A673 (cell line): ENCODE data around the gene DYRK3. TPM values are rescaled to one million over a fixed set of nuclear protein-coding genes. Genes with fewer than 3 reads are reported as not detected.
A peak's percentile ranks its signal among the peaks of the same experiment; 100 is the strongest.

Experiments
- BruUV-seq: library from RNA; stranded (reverse); fragments of 400-500 nt; replicated peaks from 2 replicates; lab custom pipeline; 2021; lab: Mats Ljungman, UMichigan
- CTCF ChIA-PET: fragments of 300-600 bp; sonication (Branson Sonifier 250); formaldehyde crosslinking; loops from one replicate; lab custom pipeline; 2022; ENCODE audit warnings: antibody characterized with exemption; lab: Charles Lee
- POLR2A ChIA-PET: fragments of 300-600 bp; sonication (Branson Sonifier 250); formaldehyde crosslinking; loops from one replicate; lab custom pipeline; 2022; ENCODE audit warnings: antibody characterized with exemption; ENCODE audit not compliant: low non-redundant PET; lab: Charles Lee
- DNase-seq: peaks from one replicate; pipeline ENCODE4 v3.0.0-alpha.2; 2015; ENCODE audit warnings: low spot score
- H3K27ac ChIP-seq: fragments of 200-600 bp; sonication (generic); 2 replicates; pipeline ENCODE4 v1.5.1; 2016; ENCODE audit warnings: mixed run types, low read depth, mild to moderate bottlenecking, mixed read lengths, antibody characterized with exemption, low read length; ENCODE audit not compliant: poor library complexity, severe bottlenecking
- H3K27me3 ChIP-seq: fragments of 200-600 bp; sonication (generic); replicated peaks from 2 replicates; pipeline ENCODE4 v1.6.1; 2017; ENCODE audit warnings: mixed run types, low read depth, mild to moderate bottlenecking, mixed read lengths, antibody characterized with exemption, low read length; ENCODE audit not compliant: insufficient read depth, poor library complexity
- H3K36me3 ChIP-seq: fragments of 200-600 bp; sonication (generic); 2 replicates; pipeline ENCODE4 v1.6.1; 2016; ENCODE audit warnings: mixed run types, mild to moderate bottlenecking, mixed read lengths, antibody characterized with exemption, low read length; ENCODE audit not compliant: insufficient read depth, poor library complexity, severe bottlenecking
- H3K4me1 ChIP-seq: fragments of 200-600 bp; sonication (generic); 2 replicates; pipeline ENCODE4 v1.6.1; 2017; ENCODE audit warnings: mixed run types, mild to moderate bottlenecking, mixed read lengths, antibody characterized with exemption, low read length; ENCODE audit not compliant: insufficient read depth, poor library complexity, severe bottlenecking
- H3K4me3 ChIP-seq: fragments of 200-600 bp; sonication (generic); 2 replicates; pipeline ENCODE4 v1.5.1; 2016; ENCODE audit warnings: low read depth, mixed run types, mild to moderate bottlenecking, mixed read lengths, low read length; ENCODE audit not compliant: poor library complexity, severe bottlenecking
- H3K9me3 ChIP-seq: fragments of 200-600 bp; sonication (generic); 2 replicates; pipeline ENCODE4 v1.6.1; 2016; ENCODE audit warnings: mixed run types, low read depth, mild to moderate bottlenecking, mixed read lengths, antibody characterized with exemption, low read length; ENCODE audit not compliant: poor library complexity, severe bottlenecking
- EZH2 ChIP-seq: fragments of 200-600 bp; sonication (generic); IDR thresholded peaks from 2 replicates; pipeline ENCODE4 v1.6.1; 2017; ENCODE audit warnings: borderline replicate concordance, low read depth, mild to moderate bottlenecking, mixed read lengths, antibody characterized with exemption, low read length; ENCODE audit not compliant: poor library complexity, severe bottlenecking
- intact Hi-C: fragments of 100-400 bp; cut with micrococcal nuclease; formaldehyde crosslinking; loops from one replicate; pipeline ENCODE4 v1.10.0; 2022; ENCODE audit not compliant: unreplicated experiment
- total RNA-seq: library from RNA; stranded (reverse); gene quantifications from 2 replicates; pipeline ENCODE4 v1.2.3, GENCODE V29; 2021
- TF ChIP-seq, protein P1 (sequence below): fragments of 300-800, 200-600 bp; sonication (generic); conservative IDR thresholded peaks from 2 replicates; pipeline ENCODE4 v1.5.1; 2017; ENCODE audit warnings: low read depth, mild to moderate bottlenecking, antibody characterized with exemption, low read length, moderate library complexity, mixed read lengths

The DYRK3 gene
- total RNA-seq, 1 experiment from 2014 or later = 24.0 TPM

DNA sequence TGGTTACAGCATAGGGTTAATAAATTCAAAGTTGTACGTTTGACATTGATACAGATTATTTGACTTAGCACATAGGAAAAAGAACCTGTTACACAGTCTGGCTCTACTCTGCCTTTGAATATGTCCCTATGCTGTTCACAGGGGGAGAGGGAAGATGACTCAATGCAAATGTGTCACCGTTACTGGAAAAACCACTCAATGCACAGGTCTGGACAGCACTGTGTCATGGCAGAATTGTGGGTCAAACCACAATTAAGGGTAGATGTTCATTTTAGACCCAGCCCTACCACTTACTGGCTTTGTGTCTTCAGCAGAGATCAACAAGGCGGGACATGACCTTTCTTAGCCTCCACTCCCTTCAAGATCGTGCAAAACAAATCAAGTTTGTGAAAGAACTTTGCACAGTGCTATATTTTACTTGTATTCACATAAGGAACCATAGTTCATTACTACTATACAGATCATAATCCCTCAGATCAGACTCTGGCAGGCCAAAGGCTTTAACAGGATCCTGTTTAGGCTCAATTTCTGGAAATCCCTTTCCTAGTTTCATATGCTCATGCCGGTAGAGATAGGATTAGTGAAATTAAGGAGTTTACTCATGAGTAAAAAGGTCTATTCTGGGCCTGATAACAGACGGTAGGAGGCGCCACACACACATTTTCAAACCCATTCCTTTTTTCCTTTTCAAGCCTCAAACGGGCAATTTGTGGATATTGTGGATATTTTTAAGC, 45.1 kb upstream of the DYRK3 start:
- intact Hi-C loops = no loop called here
- Histone ChIP-seq H3K4me1 (no peaks in the 10 kb centered on the region), H3K4me3 (no peak overlapping the region), H3K27ac (no peak overlapping the region), H3K36me3 (peaks cover 33% of the 10 kb centered on the region), H3K9me3 (no peaks in the 10 kb centered on the region), H3K27me3 (no peaks in the 10 kb centered on the region)
- DNase-seq = no peak
- TF ChIP-seq, protein P1, sequence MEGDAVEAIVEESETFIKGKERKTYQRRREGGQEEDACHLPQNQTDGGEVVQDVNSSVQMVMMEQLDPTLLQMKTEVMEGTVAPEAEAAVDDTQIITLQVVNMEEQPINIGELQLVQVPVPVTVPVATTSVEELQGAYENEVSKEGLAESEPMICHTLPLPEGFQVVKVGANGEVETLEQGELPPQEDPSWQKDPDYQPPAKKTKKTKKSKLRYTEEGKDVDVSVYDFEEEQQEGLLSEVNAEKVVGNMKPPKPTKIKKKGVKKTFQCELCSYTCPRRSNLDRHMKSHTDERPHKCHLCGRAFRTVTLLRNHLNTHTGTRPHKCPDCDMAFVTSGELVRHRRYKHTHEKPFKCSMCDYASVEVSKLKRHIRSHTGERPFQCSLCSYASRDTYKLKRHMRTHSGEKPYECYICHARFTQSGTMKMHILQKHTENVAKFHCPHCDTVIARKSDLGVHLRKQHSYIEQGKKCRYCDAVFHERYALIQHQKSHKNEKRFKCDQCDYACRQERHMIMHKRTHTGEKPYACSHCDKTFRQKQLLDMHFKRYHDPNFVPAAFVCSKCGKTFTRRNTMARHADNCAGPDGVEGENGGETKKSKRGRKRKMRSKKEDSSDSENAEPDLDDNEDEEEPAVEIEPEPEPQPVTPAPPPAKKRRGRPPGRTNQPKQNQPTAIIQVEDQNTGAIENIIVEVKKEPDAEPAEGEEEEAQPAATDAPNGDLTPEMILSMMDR = peak; percentile 40; the same call in 1 of the 2 replicates
- no peak for TF ChIP-seq EZH2
- no TSS peak for BruUV-seq
- POLR2A ChIA-PET = no interaction called here
- CTCF ChIA-PET = no interaction called here

DNA sequence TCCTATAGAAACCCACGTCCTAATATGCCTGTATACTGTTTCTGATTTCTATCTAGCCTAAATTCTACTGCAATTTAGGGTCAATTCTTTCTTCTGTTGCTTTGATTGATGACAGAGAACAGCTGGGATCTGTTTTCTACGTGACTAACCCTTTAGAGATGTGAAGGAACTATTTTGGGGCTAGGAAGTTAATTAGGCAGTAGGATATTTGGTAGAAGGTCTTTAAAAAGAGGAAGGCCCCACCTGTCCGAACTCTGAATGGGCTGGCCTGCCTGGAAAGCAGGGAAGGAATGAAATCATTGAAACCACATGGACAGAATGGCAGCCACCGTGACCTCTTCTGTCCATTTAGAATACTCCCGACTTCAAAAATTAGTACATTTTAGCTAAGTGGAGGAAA, 44.1 kb upstream of the DYRK3 start:
- POLR2A ChIA-PET = no interaction called here
- intact Hi-C loops = no loop called here
- CTCF ChIA-PET = no interaction called here

DNA sequence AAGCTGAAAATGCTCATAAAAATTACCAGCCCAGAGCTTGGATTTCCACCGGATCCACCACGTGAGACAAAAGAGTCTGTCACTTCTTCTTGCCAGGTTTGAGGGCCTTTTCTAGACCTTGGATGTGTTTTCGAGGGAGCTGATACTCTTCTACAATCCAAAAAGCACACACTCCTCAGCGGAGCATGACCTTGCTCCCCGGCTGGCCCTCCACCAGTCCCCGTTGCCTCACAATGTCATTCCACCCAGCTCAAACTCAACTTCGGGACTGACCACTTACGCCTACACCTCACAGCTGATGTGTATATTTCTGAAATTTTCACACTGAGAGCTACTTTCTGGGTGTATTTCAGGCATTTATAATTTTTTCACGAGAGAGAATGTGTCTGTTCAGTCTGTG, 43.6 kb upstream of the DYRK3 start:
- ChIA-PET CTCF (no interaction called here), POLR2A (no interaction called here)
- H3K27ac ChIP-seq = no peak overlapping the region
- no peak overlapping the region for H3K4me3 ChIP-seq
- no TSS peak for BruUV-seq
- intact Hi-C loops = no loop called here
- H3K27me3 ChIP-seq = no peaks in the 10 kb centered on the region
- no peaks in the 10 kb centered on the region for H3K9me3 ChIP-seq
- DNase-seq = no peak
- H3K4me1 ChIP-seq = no peaks in the 10 kb centered on the region
- no peak for TF ChIP-seq EZH2
- TF ChIP-seq, protein P1 = no peak
- peaks cover 46% of the 10 kb centered on the region for H3K36me3 ChIP-seq

More for the DNA sequence above, 44.1 kb upstream of the DYRK3 start:
- H3K27me3 ChIP-seq = no peaks in the 10 kb centered on the region
- no peaks in the 10 kb centered on the region for H3K4me1 ChIP-seq
- no peak overlapping the region for H3K4me3 ChIP-seq
- DNase-seq = no peak
- TF ChIP-seq EZH2 = no peak
- TF ChIP-seq, protein P1 = no peak
- no peak overlapping the region for H3K27ac ChIP-seq
- H3K36me3 ChIP-seq = peaks cover 42% of the 10 kb centered on the region
- BruUV-seq = no TSS peak
- no peaks in the 10 kb centered on the region for H3K9me3 ChIP-seq
